ENCODE results near the gene PARD3. TPM values are rescaled to one million over a fixed set of nuclear protein-coding genes. Genes with fewer than 3 reads are reported as not detected.
"Not testable (repeated sequence)": the region's sequence is repeated elsewhere in the genome, so short reads cannot be mapped to it uniquely, and the experiment has no call there.

PARD3 gene
- total RNA-seq, 1 experiment from 2014 or later, result 24.3 TPM

- DNase-seq (ENCODE audit: low spot score), result no peak
These were observed 48.1 kb downstream of the PARD3 start for GRCh38 chr10:34766811-34767494.

DNA sequence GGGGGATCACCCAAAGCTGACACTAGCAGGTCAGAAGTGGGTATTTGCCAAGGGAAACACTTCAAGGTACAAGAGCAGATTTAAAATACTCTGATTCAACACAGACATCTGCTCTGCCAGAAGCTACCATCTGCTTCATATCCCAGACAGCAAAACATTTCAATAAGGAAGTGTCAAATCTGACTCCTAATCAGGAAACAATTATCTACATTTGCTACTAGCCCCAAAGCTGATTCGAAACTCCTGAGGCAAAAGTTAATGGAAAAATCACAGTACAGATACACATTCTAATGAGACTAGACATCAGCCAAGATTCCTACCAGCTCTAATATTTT is 48.9 kb downstream of the PARD3 start:
- no peak for DNase-seq (ENCODE audit: low spot score)

- DNase-seq (ENCODE audit: low spot score), result no peak
These were observed 50.6 kb downstream of the PARD3 start for GRCh38 chr10:34764472-34764946.

- no peak for DNase-seq (ENCODE audit: low spot score)
These were observed 52.3 kb downstream of the PARD3 start for GRCh38 chr10:34762603-34763299.

GRCh38 chr10:34762156-34762555 is 52.9 kb downstream of the PARD3 start:
- DNase-seq (ENCODE audit: low spot score), result no peak

DNA sequence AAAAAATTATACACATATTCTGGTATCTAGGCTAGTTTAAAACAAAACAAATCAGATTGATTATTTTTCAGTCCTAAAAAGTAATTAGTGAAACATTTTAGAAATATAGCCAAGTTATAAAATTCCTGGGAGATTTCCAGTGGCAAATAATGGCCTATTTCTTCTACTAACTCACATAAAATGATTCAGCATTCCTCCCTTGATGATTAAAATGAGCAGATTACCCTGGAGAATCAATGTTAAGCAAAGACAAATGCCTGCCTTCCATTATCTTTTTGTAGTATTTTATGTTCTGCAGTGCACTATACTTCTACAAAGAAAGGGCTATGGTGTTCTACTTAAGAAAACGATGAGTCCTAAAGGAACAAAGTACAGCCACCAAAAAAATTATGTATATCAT is 53.6 kb downstream of the PARD3 start:
- DNase-seq (ENCODE audit: low spot score), result no peak

DNA sequence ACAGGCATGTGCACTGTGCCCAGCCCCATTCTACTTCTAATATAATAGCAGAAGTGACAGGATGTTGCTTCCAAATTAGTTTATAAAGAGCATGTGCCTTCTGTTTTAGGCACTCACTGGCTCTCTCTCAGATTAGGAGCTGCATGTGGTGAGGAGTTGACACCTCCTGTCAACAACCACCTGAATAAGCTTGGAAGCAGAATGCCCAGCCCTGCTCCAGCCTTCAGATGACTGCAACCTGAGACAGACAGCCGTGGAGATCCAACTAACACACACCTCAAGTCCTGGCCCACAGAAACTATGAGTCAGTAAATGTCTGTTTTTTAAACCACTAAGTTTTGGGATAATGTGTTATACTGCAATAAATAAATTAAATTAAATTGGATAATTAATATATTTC is 54.5 kb downstream of the PARD3 start:
- DNase-seq (ENCODE audit: low spot score), result no peak

- no peak for DNase-seq (ENCODE audit: low spot score)
These were observed 55.3 kb downstream of the PARD3 start for GRCh38 chr10:34759837-34760215.

DNA sequence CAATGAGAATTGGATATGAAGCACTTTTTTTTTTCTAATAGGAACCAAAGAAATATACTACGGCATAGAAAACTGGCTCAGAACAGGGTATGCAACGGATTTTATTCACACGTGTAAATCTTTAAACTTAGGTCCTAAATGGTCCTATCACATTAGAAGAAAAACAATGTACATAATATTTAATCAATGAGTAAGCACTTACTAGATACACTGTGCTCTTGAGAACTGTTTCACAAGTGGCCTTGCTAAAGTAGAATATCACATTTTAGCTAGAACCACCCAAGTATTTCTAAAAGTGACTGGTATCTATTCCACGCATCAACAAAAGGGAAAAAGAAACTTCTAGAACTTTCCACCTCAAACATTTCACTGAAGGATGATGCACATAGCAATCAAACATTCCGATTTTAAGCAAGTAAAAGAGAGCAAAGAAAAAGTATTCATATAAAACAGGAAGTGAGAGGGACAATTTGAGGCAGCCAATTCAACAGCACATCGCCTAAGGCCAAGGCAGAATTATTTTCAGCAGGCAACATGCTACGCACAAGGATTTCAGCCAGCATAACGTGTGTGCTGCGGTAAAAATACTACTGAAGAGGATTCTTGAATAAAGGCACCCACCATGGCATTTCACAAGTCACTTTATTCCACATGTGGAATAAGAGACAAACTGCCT is 55.8 kb downstream of the PARD3 start:
- DNase-seq (ENCODE audit: low spot score), result no peak

DNA sequence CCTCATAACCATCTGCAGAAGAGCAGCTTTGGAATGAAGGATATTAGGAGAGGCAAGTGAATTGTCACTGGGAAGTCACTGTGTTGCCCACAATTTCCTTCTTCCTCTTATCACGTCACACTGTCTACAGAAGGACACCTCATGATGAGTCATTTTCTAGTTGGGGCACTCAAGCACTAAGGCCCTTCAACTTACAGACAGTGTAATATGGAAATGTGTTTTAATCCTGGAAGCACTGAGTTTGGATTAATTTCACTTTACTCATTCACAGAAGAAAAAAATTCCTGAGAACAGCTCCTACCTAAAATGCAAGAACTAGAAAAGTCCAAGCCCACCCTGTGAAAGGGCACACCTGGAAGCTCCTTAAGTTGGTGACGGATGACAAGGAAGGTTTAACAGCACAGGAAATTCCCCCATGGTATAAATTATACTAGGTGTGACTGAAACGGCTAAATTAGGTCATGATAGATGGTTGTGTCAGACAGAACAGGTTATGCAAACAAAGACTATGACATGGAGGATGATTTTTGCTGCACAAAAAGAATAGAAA is 56.6 kb downstream of the PARD3 start:
- DNase-seq (ENCODE audit: low spot score), result peak; percentile 80

- no peak for DNase-seq (ENCODE audit: low spot score)
These were observed 57.2 kb downstream of the PARD3 start for GRCh38 chr10:34757933-34758332.

- DNase-seq (ENCODE audit: low spot score), result not testable (repeated sequence)
These were observed 57.9 kb downstream of the PARD3 start for GRCh38 chr10:34757181-34757580.

GRCh38 chr10:34756584-34756983 is 58.5 kb downstream of the PARD3 start:
- DNase-seq (ENCODE audit: low spot score), result no peak

DNA sequence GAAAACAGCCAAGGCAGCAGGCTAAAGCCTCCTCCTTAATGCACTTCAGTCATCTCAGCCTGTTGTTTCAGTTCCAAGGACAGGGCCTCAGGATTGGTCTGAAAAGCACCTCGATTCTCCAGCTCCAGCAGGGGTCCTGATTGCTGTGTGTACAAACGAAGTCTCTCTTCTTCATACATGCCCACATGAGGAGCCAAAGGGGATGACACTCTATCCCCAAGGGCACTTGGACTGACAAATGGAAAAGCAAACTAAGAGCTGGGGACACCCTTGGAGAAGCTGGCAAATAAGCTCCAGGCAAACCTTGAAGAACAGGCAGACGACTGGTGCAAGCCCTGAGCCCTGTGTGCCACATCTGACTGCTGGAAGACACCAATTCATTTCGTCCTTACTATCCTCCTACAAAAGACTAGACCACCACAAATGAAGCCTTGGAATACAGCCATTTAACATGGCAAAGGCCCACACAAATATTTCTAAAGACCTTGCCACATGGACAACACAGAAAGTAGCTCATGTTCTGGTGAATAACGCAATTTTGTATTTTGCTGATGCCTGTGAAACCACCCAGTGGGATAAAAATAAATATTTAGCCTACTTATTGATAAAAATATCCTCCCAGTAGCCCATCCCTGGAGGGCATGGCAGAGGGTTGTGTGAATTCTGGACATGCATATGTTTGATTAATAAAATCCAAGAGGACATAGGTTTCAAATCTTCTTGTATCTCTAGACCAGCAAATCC is 61.9 kb downstream of the PARD3 start:
- no peak for DNase-seq (ENCODE audit: low spot score)

DNA sequence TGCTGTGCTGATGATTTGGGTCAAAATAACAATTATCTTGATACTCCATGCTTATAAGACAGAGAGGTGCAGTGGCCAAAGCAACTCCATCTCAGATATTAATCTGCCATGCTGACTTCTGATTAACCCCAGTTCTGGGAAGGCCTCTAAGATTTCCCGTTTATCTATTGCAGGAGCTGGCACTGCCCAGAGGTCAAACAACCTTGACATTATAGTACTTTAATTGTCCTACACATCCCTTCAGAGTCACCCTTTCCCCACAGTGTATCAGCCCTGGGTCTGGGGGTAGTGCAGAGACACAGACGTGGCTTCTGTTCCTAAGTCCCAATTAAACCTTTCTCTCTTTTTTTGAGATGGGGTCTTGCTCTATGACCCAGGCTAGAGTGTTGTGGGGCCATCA is 63.8 kb downstream of the PARD3 start:
- no peak for DNase-seq (ENCODE audit: low spot score)

DNA sequence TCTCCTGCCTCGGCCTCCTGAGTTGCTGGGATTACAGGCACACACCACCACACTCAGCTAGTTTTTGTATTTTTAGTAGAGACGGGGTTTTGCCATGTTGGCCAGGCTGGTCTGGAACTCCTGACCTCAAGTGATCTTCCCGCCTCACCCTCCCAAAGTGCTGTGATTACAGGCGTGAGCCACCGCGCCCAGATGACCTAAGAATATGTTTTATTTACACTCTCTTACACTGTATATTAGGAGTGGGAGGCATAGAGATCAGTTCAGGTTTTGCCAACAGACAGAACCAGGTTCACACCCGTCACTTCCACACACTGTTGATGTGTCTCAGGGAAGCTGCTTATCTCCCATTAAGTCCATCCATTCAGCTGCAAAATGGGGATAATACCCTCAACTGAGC is 64.3 kb downstream of the PARD3 start:
- DNase-seq (ENCODE audit: low spot score), result not testable (repeated sequence)

- no peak for DNase-seq (ENCODE audit: low spot score)
These were observed 66.3 kb downstream of the PARD3 start for GRCh38 chr10:34748767-34749166.

DNA sequence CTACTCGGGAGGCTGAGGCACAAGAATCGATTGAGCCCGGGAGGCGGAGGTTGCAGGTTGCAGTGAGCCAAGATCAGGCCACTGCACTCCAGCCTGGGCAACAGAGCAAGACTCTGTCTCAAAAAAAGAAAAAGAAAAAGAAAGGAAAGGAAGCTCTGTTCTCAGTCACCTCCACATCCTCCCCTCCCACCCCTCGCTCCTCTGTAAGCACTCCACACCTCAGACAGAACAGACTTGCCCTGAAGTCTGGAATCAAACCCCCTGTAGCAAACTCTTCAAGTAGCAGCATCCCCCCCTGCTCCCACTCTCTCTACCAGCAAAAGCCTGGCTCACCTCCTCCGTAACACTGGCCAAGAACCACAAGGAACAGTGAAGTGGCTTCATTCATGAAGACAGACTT is 66.7 kb downstream of the PARD3 start:
- DNase-seq (ENCODE audit: low spot score), result no peak

GRCh38 chr10:34746094-34746493 is 69.0 kb downstream of the PARD3 start:
- no peak for DNase-seq (ENCODE audit: low spot score)

- no peak for DNase-seq (ENCODE audit: low spot score)
These were observed 69.9 kb downstream of the PARD3 start for GRCh38 chr10:34745244-34745643.

GRCh38 chr10:34744590-34744989 is 70.5 kb downstream of the PARD3 start:
- no peak for DNase-seq (ENCODE audit: low spot score)

GRCh38 chr10:34743814-34744213 is 71.3 kb downstream of the PARD3 start:
- no peak for DNase-seq (ENCODE audit: low spot score)

All from HT-29 (cell line).